Measurements from ENCODE around the gene DCLRE1C.
"Not testable (repeated sequence)": the region's sequence is repeated elsewhere in the genome, so short reads cannot be mapped to it uniquely, and the experiment has no call there.

The DCLRE1C gene

GRCh38 chr10:14954001-14954770 lies at the start of gene DCLRE1C:
Gene DCLRE1C (minus strand): TSS chr10:14954096. CDS start chr10:14954010, 86 bp downstream.
- DNase-seq (ENCODE audit: low read depth in 2 of 3, low spot score in 2 of 3): peak; percentile 71 to 80 (median 80)

GRCh38 chr10:14995964-14996565 lies 42.2 kb upstream of the DCLRE1C start:
- no peak for DNase-seq (ENCODE audit: low read depth in 2 of 3, low spot score in 2 of 3)

GRCh38 chr10:14993500-14994455 lies 39.9 kb upstream of the DCLRE1C start:
- not testable (repeated sequence) for DNase-seq (ENCODE audit: low read depth in 2 of 3, low spot score in 2 of 3)

- not testable (repeated sequence) for DNase-seq (ENCODE audit: low read depth in 2 of 3, low spot score in 2 of 3)
These were observed 38.4 kb upstream of the DCLRE1C start for GRCh38 chr10:14992336-14992735.

GRCh38 chr10:14991035-14991749 lies 37.3 kb upstream of the DCLRE1C start:
- DNase-seq (ENCODE audit: low read depth in 2 of 3, low spot score in 2 of 3): peak in 2 of 3 experiments; percentile 15 to 16

GRCh38 chr10:14989552-14989951 lies 35.7 kb upstream of the DCLRE1C start:
- not testable (repeated sequence) for DNase-seq (ENCODE audit: low read depth in 2 of 3, low spot score in 2 of 3)

- DNase-seq (ENCODE audit: low read depth in 2 of 3, low spot score in 2 of 3): no peak
These were observed 28.8 kb upstream of the DCLRE1C start for GRCh38 chr10:14982744-14983143.

GRCh38 chr10:14975672-14976273 lies 21.9 kb upstream of the DCLRE1C start:
- no peak for DNase-seq (ENCODE audit: low read depth in 2 of 3, low spot score in 2 of 3)

GRCh38 chr10:14974153-14974998 lies 20.5 kb upstream of the DCLRE1C start:
- DNase-seq (ENCODE audit: low read depth in 2 of 3, low spot score in 2 of 3): not testable (repeated sequence)

- DNase-seq (ENCODE audit: low read depth in 2 of 3, low spot score in 2 of 3): no peak
These were observed 18.1 kb upstream of the DCLRE1C start for GRCh38 chr10:14971867-14972448.

- no peak for DNase-seq (ENCODE audit: low read depth in 2 of 3, low spot score in 2 of 3)
These were observed 14.0 kb upstream of the DCLRE1C start for GRCh38 chr10:14967897-14968296.

GRCh38 chr10:14959221-14960057 lies 5.5 kb upstream of the DCLRE1C start, which contains the start of gene MEIG1:
Gene MEIG1 (plus strand): TSS chr10:14959388. CDS start chr10:14966469, 7,081 bp downstream.
- peak; percentile 91 to 99 (median 97) for DNase-seq (ENCODE audit: low read depth in 2 of 3, low spot score in 2 of 3)

- DNase-seq (ENCODE audit: low read depth in 2 of 3, low spot score in 2 of 3): no peak
These were observed 5.0 kb upstream of the DCLRE1C start for GRCh38 chr10:14958872-14959220.

GRCh38 chr10:14954934-14955333 lies 1.0 kb upstream of the DCLRE1C start:
- DNase-seq (ENCODE audit: low read depth in 2 of 3, low spot score in 2 of 3): no peak

GRCh38 chr10:14953424-14954000 lies 384 bp downstream of the DCLRE1C start:
- DNase-seq (ENCODE audit: low read depth in 2 of 3, low spot score in 2 of 3): no peak

- no peak for DNase-seq (ENCODE audit: low read depth in 2 of 3, low spot score in 2 of 3)
These were observed 959 bp downstream of the DCLRE1C start for GRCh38 chr10:14952851-14953423.

GRCh38 chr10:14949291-14949690 lies 4.6 kb downstream of the DCLRE1C start:
- no peak for DNase-seq (ENCODE audit: low read depth in 2 of 3, low spot score in 2 of 3)
